HCT116 (cell line): ENCODE results near the gene WDR37. TPM values are rescaled to one million over a fixed set of nuclear protein-coding genes. Genes with fewer than 3 reads are reported as not detected.
"Not testable (repeated sequence)": the region's sequence is repeated elsewhere in the genome, so short reads cannot be mapped to it uniquely, and the experiment has no call there.

Source experiments
- ATAC-seq: fragments of 200-7000 bp; cut with Tn5 transposase; 2 replicates; pipeline ENCODE4 v1.9.1; 2020; ENCODE audit warnings: mild to moderate bottlenecking, moderate library complexity
- BruUV-seq: library from RNA; stranded (reverse); fragments of 400-500 nt; replicated peaks from 2 replicates; lab custom pipeline; 2021; lab: Mats Ljungman, UMichigan
- CTCF ChIA-PET: fragments of 300-600 bp; sonication (Branson Sonifier 250); formaldehyde crosslinking; loops from one replicate; lab custom pipeline; 2021; ENCODE audit warnings: antibody characterized with exemption; lab: Charles Lee
- POLR2A ChIA-PET: fragments of 300-600, 350-600 bp; sonication (Branson Sonifier 250); formaldehyde crosslinking; loops from one replicate; lab custom pipeline; 2021; ENCODE audit warnings: antibody characterized with exemption; lab: Charles Lee
- RAD21 ChIA-PET, 2 experiments: fragments of 300-600 bp; sonication (Branson Sonifier 250); formaldehyde crosslinking; loops; one replicate each; lab custom pipeline; 2023; ENCODE audit warnings: low total read pairs in 2 of 2; ENCODE audit not compliant: uncharacterized antibody in 2 of 2, unreplicated experiment in 2 of 2, low non-redundant PET in 1 of 2; lab: Charles Lee
- DNase-seq: peaks from one replicate; pipeline ENCODE4 v3.0.0-alpha.2; 2010; ENCODE audit warnings: low read depth, low spot score
- H2AFZ ChIP-seq: fragments of 200-600 bp; shearing (Covaris generic), sonication (generic); 2 replicates; pipeline ENCODE4 v1.6.1; 2017; ENCODE audit warnings: low read depth, mixed run types, mixed read lengths, antibody characterized with exemption, low read length; ENCODE audit not compliant: poor library complexity, severe bottlenecking
- H3K27ac ChIP-seq: 2 replicates; pipeline ENCODE4 v1.5.1; 2012; ENCODE audit warnings: low read depth, low read length
- H3K27me3 ChIP-seq: fragments of 200-600 bp; sonication (generic); 2 replicates; pipeline ENCODE4 v1.6.1; 2016; ENCODE audit warnings: mixed run types, low read length, mixed read lengths; ENCODE audit not compliant: insufficient read depth
- H3K36me3 ChIP-seq, 2 experiments: fragments of 200-500 bp in 1 of 2; fragments of 200-600 bp in 1 of 2; sonication (Bioruptor generic) in 1 of 2; sonication (generic) in 1 of 2; 2 replicates each; pipeline versions ENCODE4 v1.5.1 to v1.6.1; 2014 to 2016; ENCODE audit warnings: low read length in 2 of 2, inconsistent platforms in 1 of 2, mixed read lengths in 1 of 2, mixed run types in 1 of 2; ENCODE audit not compliant: insufficient read depth in 2 of 2, control insufficient read depth in 1 of 2
- H3K4me1 ChIP-seq, 2 experiments: fragments of 200-600 bp in 1 of 2; sonication (generic) in 1 of 2; 2 replicates each; pipeline versions ENCODE4 v1.5.1 to v1.6.1; 2012 to 2017; ENCODE audit warnings: low read length in 2 of 2, inconsistent platforms in 1 of 2, mild to moderate bottlenecking in 1 of 2, mixed read lengths in 1 of 2, mixed run types in 1 of 2, moderate library complexity in 1 of 2; ENCODE audit not compliant: insufficient read depth in 2 of 2, control insufficient read depth in 1 of 2
- H3K4me2 ChIP-seq: fragments of 200-600 bp; sonication (generic); 2 replicates; pipeline ENCODE4 v1.6.1; 2017; ENCODE audit warnings: mixed run types, low read length, mixed read lengths
- H3K4me3 ChIP-seq, 2 experiments: fragments of 200-600 bp in 1 of 2; sonication (generic) in 1 of 2; replicated peaks in 1 of 2; 2 replicates each; pipeline ENCODE4 v1.5.1; 2011 to 2016; ENCODE audit warnings: low read length in 2 of 2, control low read depth in 1 of 2, low read depth in 1 of 2, mild to moderate bottlenecking in 1 of 2, mixed read lengths in 1 of 2, mixed run types in 1 of 2
- H3K79me2 ChIP-seq: fragments of 200-600 bp; sonication (generic); 2 replicates; pipeline ENCODE4 v1.6.1; 2017; ENCODE audit warnings: mild to moderate bottlenecking, mixed run types, low read length, moderate library complexity, mixed read lengths; ENCODE audit not compliant: insufficient read depth
- H3K9ac ChIP-seq: fragments of 200-600 bp; sonication (generic); 2 replicates; pipeline ENCODE4 v1.6.1; 2016; ENCODE audit warnings: low read length, mixed read lengths
- H3K9me2 ChIP-seq: fragments of 200-600 bp; sonication (generic), shearing (Covaris generic); 2 replicates; pipeline ENCODE4 v1.6.1; 2017; ENCODE audit warnings: mixed run types, mild to moderate bottlenecking, moderate library complexity; ENCODE audit not compliant: insufficient read depth
- H3K9me3 ChIP-seq, 2 experiments: fragments of 200-500 bp in 1 of 2; fragments of 200-600 bp in 1 of 2; sonication (Bioruptor generic) in 1 of 2; sonication (generic) in 1 of 2; 2 replicates each; pipeline ENCODE4 v1.6.1; 2014 to 2017; ENCODE audit warnings: low read length in 2 of 2, mixed read lengths in 2 of 2, inconsistent platforms in 1 of 2, low read depth in 1 of 2, mild to moderate bottlenecking in 1 of 2, mixed run types in 1 of 2, moderate library complexity in 1 of 2; ENCODE audit not compliant: control insufficient read depth in 1 of 2, insufficient read depth in 1 of 2
- H4K20me1 ChIP-seq: fragments of 200-600 bp; sonication (generic), shearing (Covaris generic); 2 replicates; pipeline ENCODE4 v1.6.1; 2017; ENCODE audit warnings: mixed run types, mild to moderate bottlenecking, moderate library complexity; ENCODE audit not compliant: insufficient read depth
- CTCF ChIP-seq, 3 experiments: fragments of 200-600 bp in 1 of 3; sonication (generic) in 1 of 3; IDR thresholded peaks in 2 of 3; conservative IDR thresholded peaks in 1 of 3; 2 replicates each; pipeline ENCODE4 v1.5.1; 2012 to 2017; ENCODE audit warnings: low read depth in 2 of 3, low read length in 2 of 3, antibody characterized with exemption in 1 of 3, borderline replicate concordance in 1 of 3, control low read depth in 1 of 3, mild to moderate bottlenecking in 1 of 3, mixed read lengths in 1 of 3, mixed run types in 1 of 3, moderate library complexity in 1 of 3; ENCODE audit not compliant: insufficient read depth in 1 of 3
- EGR1 ChIP-seq: IDR thresholded peaks from 2 replicates; pipeline ENCODE4 v1.6.1; 2012; ENCODE audit warnings: low read depth
- EZH2phosphoT487 ChIP-seq: fragments of 200-600 bp; IDR thresholded peaks from 2 replicates; pipeline ENCODE4 v1.6.1; 2018; ENCODE audit warnings: antibody characterized with exemption, borderline replicate concordance
- FOSL1 ChIP-seq: IDR thresholded peaks from 2 replicates; pipeline ENCODE4 v1.6.1; 2012; ENCODE audit warnings: low read depth
- JUND ChIP-seq: IDR thresholded peaks from 2 replicates; pipeline ENCODE4 v1.6.1; 2012
- POLR2AphosphoS5 ChIP-seq: IDR thresholded peaks from 2 replicates; pipeline ENCODE4 v1.6.1; 2011; ENCODE audit warnings: mild to moderate bottlenecking, low read depth, low read length, moderate library complexity
- RAD21 ChIP-seq: IDR thresholded peaks from 2 replicates; pipeline ENCODE4 v1.6.1; 2012; ENCODE audit warnings: low read depth, mild to moderate bottlenecking
- TCF7L2 ChIP-seq: IDR thresholded peaks from 2 replicates; pipeline ENCODE4 v1.7.0; 2011; ENCODE audit warnings: borderline replicate concordance, inconsistent platforms; ENCODE audit not compliant: insufficient read depth, insufficient read length; ENCODE audit errors: extremely low read depth
- ZFX ChIP-seq: fragments of 450-650 bp; IDR thresholded peaks from 2 replicates; pipeline ENCODE4 v1.6.1; 2017
- intact Hi-C: fragments of 100-400 bp; cut with micrococcal nuclease; formaldehyde crosslinking; loops from 2 replicates; pipeline ENCODE4 v1.10.0; 2022
- total RNA-seq: library from RNA; stranded (reverse); gene quantifications from one replicate; pipeline ENCODE4 v1.2.1, GENCODE V29; 2021; ENCODE audit not compliant: unreplicated experiment
- TF ChIP-seq, protein P1 (sequence below): IDR thresholded peaks from 2 replicates; pipeline ENCODE4 v1.6.1; 2012
- TF ChIP-seq, protein P2 (sequence below): IDR thresholded peaks from 2 replicates; pipeline ENCODE4 v1.6.1; 2012; ENCODE audit warnings: low read depth

WDR37 gene
- total RNA-seq, 1 experiment from 2014 or later, result 9.1 TPM

DNA sequence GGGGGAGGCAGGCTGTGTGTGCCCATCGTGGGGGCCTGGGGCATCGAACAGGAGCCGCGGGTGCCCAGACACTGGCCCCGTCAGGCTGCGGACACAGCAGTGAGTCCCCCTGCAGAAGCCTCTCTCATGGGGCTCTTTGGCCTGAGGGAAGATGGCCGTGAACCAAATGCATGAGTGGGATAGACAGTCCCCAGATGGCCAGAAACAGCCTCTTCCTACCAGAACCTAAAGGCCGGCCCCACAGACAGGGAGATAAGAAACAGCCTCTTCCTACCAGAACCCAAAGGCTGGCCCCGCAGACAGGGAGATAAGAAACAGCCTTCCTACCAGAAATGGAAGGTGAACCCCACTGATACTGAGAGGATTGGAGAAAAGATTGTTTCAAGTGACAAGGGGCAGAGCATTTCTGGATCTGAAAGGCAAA is 47.1 kb upstream of the WDR37 start:
- H3K9me3 ChIP-seq, result no peaks in the 10 kb centered on the region
- H3K9ac ChIP-seq, result no peak overlapping the region
- TF ChIP-seq TCF7L2 (no peak), RAD21 (no peak), POLR2AphosphoS5 (no peak), ZFX (no peak), JUND (no peak), EZH2phosphoT487 (no peak), EGR1 (no peak), FOSL1 (no peak), CTCF (IDR thresholded peaks at IDR 0.05 in 2 of 3, conservative IDR thresholded peaks at IDR 0.05 in 1 of 3; ENCODE audit: borderline replicate concordance in 1 of 3, insufficient read depth in 1 of 3, low read depth in 2 of 3, low read length in 2 of 3) (no peak)
- TF ChIP-seq, protein P1, sequence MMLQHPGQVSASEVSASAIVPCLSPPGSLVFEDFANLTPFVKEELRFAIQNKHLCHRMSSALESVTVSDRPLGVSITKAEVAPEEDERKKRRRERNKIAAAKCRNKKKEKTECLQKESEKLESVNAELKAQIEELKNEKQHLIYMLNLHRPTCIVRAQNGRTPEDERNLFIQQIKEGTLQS, result no peak
- TF ChIP-seq, protein P2, sequence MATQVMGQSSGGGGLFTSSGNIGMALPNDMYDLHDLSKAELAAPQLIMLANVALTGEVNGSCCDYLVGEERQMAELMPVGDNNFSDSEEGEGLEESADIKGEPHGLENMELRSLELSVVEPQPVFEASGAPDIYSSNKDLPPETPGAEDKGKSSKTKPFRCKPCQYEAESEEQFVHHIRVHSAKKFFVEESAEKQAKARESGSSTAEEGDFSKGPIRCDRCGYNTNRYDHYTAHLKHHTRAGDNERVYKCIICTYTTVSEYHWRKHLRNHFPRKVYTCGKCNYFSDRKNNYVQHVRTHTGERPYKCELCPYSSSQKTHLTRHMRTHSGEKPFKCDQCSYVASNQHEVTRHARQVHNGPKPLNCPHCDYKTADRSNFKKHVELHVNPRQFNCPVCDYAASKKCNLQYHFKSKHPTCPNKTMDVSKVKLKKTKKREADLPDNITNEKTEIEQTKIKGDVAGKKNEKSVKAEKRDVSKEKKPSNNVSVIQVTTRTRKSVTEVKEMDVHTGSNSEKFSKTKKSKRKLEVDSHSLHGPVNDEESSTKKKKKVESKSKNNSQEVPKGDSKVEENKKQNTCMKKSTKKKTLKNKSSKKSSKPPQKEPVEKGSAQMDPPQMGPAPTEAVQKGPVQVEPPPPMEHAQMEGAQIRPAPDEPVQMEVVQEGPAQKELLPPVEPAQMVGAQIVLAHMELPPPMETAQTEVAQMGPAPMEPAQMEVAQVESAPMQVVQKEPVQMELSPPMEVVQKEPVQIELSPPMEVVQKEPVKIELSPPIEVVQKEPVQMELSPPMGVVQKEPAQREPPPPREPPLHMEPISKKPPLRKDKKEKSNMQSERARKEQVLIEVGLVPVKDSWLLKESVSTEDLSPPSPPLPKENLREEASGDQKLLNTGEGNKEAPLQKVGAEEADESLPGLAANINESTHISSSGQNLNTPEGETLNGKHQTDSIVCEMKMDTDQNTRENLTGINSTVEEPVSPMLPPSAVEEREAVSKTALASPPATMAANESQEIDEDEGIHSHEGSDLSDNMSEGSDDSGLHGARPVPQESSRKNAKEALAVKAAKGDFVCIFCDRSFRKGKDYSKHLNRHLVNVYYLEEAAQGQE, result no peak
- H3K79me2 ChIP-seq, result peaks cover 86% of the 10 kb centered on the region
- DNase-seq (no peak), ATAC-seq (no peak)
- intact Hi-C loops, result no loop called here
- H3K27ac ChIP-seq, result no peak overlapping the region
- ChIA-PET CTCF (no interaction called here), POLR2A (no interaction called here), RAD21 (no interaction called here)
- no peaks in the 10 kb centered on the region for H3K4me1 ChIP-seq
- H3K36me3 ChIP-seq, result peaks cover 75 to 81% of the 10 kb centered on the region in 2 experiments
- H4K20me1 ChIP-seq, result no peaks in the 10 kb centered on the region
- no peak overlapping the region for H2AFZ ChIP-seq
- no peaks in the 10 kb centered on the region for H3K27me3 ChIP-seq
- H3K4me3 ChIP-seq, result no peak overlapping the region
- BruUV-seq, result no TSS peak
- H3K4me2 ChIP-seq, result no peak overlapping the region
- H3K9me2 ChIP-seq, result no peaks in the 10 kb centered on the region

DNA sequence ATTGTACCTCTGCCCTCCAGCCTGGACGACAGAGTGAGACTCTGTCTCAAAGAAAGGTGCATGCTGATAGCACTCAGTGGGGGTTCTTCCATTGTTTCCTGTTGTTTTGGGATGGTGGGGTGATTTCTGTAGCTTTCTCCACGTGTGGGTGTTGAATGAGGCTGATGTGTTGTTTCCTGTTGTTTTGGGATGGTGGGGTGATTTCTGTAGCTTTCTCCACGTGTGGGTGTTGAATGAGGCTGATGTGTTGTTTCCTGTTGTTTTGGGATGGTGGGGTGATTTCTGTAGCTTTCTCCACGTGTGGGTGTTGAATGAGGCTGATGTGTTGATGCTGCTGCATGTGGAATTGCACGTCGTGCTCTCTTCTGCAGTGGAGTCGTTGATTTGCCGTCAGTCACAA is 46.2 kb upstream of the WDR37 start:
- H3K27ac ChIP-seq, RAD21 ChIA-PET, H3K4me1 ChIP-seq, H4K20me1 ChIP-seq, H3K27me3 ChIP-seq, H3K9me2 ChIP-seq, DNase-seq, H3K4me3 ChIP-seq, POLR2A ChIA-PET, H3K4me2 ChIP-seq, intact Hi-C loops, ATAC-seq, CTCF ChIA-PET, H3K9me3 ChIP-seq, H3K9ac ChIP-seq, H2AFZ ChIP-seq: not testable (repeated sequence)
- Histone ChIP-seq H3K79me2 (peaks cover 79% of the 10 kb centered on the region), H3K36me3 (peaks cover 72 to 78% of the 10 kb centered on the region in 2 experiments)
- BruUV-seq, result TSS peak; percentile 13
